ENCODE results near the gene CYTH4. TPM values are rescaled to one million over a fixed set of nuclear protein-coding genes. Genes with fewer than 3 reads are reported as not detected.

CYTH4 gene
- total RNA-seq, 2 donors from 2014 or later: not detected

GRCh38 chr22:37300551-37301017, 18.3 kb downstream of the CYTH4 start:
- TF ChIP-seq CTCF (conservative IDR thresholded peaks at IDR 0.05): no peak
- H3K4me1 ChIP-seq (ENCODE audit: control insufficient read depth, insufficient read depth, low read length): no peaks in the 10 kb centered on the region
- H3K36me3 ChIP-seq (ENCODE audit: control insufficient read depth, insufficient read depth, low read length): no peaks in the 10 kb centered on the region
- H3K4me3 ChIP-seq (ENCODE audit: low read length): no peak overlapping the region
- Mint-ChIP-seq H3K27ac (no peak overlapping the region), H3K27me3 (ENCODE audit: insufficient read depth) (no peaks in the 10 kb centered on the region), H3K4me1 (peaks cover 4% of the 10 kb centered on the region), H3K4me3 (no peak overlapping the region), H3K9me3 (no peaks in the 10 kb centered on the region), H3K36me3 (ENCODE audit: low read depth) (no peaks in the 10 kb centered on the region)
- no peak overlapping the region for H3K9ac ChIP-seq (ENCODE audit: extremely low read depth, low read length, poor library complexity, severe bottlenecking)
- no peaks in the 10 kb centered on the region for H3K27me3 ChIP-seq (ENCODE audit: control insufficient read depth, insufficient read depth, low read length, poor library complexity, severe bottlenecking)
- H3K27ac ChIP-seq (ENCODE audit: low read depth, low read length): no peak overlapping the region
- DNase-seq: no peak
- H3K9me3 ChIP-seq (ENCODE audit: control insufficient read depth, low read length): no peaks in the 10 kb centered on the region
- WGBS, 2 experiments (ENCODE audit: insufficient coverage in 1 of 2, insufficient read length in 1 of 2): 82 to 88% methylated on average over 15 to 19 of the region's 19 CpGs

- H3K4me1 Mint-ChIP-seq: peaks cover 4% of the 10 kb centered on the region
- H3K4me3 ChIP-seq (ENCODE audit: low read length): no peak overlapping the region
- 89 to 95% methylated on average over 3 to 5 of the region's 6 CpGs for WGBS, 2 experiments (ENCODE audit: insufficient coverage in 1 of 2, insufficient read length in 1 of 2)
- H3K9me3 Mint-ChIP-seq: no peaks in the 10 kb centered on the region
- H3K27ac ChIP-seq (ENCODE audit: low read depth, low read length): no peak overlapping the region
- H3K9me3 ChIP-seq (ENCODE audit: control insufficient read depth, low read length): no peaks in the 10 kb centered on the region
- H3K36me3 ChIP-seq (ENCODE audit: control insufficient read depth, insufficient read depth, low read length): no peaks in the 10 kb centered on the region
- no peaks in the 10 kb centered on the region for H3K27me3 Mint-ChIP-seq (ENCODE audit: insufficient read depth)
- no peak overlapping the region for H3K27ac Mint-ChIP-seq
- H3K27me3 ChIP-seq (ENCODE audit: control insufficient read depth, insufficient read depth, low read length, poor library complexity, severe bottlenecking): no peaks in the 10 kb centered on the region
- TF ChIP-seq CTCF (conservative IDR thresholded peaks at IDR 0.05): no peak
- no peak overlapping the region for H3K9ac ChIP-seq (ENCODE audit: extremely low read depth, low read length, poor library complexity, severe bottlenecking)
- no peak for DNase-seq
- no peak overlapping the region for H3K4me3 Mint-ChIP-seq
- no peaks in the 10 kb centered on the region for H3K36me3 Mint-ChIP-seq (ENCODE audit: low read depth)
- H3K4me1 ChIP-seq (ENCODE audit: control insufficient read depth, insufficient read depth, low read length): no peaks in the 10 kb centered on the region
Observed at GRCh38 chr22:37301144-37301830, 19.0 kb downstream of the CYTH4 start.

GRCh38 chr22:37302674-37303555, 20.6 kb downstream of the CYTH4 start:
- no peaks in the 10 kb centered on the region for H3K36me3 Mint-ChIP-seq (ENCODE audit: low read depth)
- WGBS, 2 experiments (ENCODE audit: insufficient coverage in 1 of 2, insufficient read length in 1 of 2): 68 to 83% methylated on average over 23 to 31 of the region's 31 CpGs
- H3K27me3 Mint-ChIP-seq (ENCODE audit: insufficient read depth): no peaks in the 10 kb centered on the region
- DNase-seq: no peak
- no peaks in the 10 kb centered on the region for H3K27me3 ChIP-seq (ENCODE audit: control insufficient read depth, insufficient read depth, low read length, poor library complexity, severe bottlenecking)
- H3K4me3 ChIP-seq (ENCODE audit: low read length): no peak overlapping the region
- H3K4me1 ChIP-seq (ENCODE audit: control insufficient read depth, insufficient read depth, low read length): no peaks in the 10 kb centered on the region
- no peaks in the 10 kb centered on the region for H3K36me3 ChIP-seq (ENCODE audit: control insufficient read depth, insufficient read depth, low read length)
- no peak overlapping the region for H3K27ac Mint-ChIP-seq
- no peak overlapping the region for H3K27ac ChIP-seq (ENCODE audit: low read depth, low read length)
- no peak for TF ChIP-seq CTCF (conservative IDR thresholded peaks at IDR 0.05)
- H3K9ac ChIP-seq (ENCODE audit: extremely low read depth, low read length, poor library complexity, severe bottlenecking): no peak overlapping the region
- H3K4me3 Mint-ChIP-seq: no peak overlapping the region
- no peaks in the 10 kb centered on the region for H3K9me3 ChIP-seq (ENCODE audit: control insufficient read depth, low read length)
- H3K4me1 Mint-ChIP-seq: peaks cover 4% of the 10 kb centered on the region
- no peaks in the 10 kb centered on the region for H3K9me3 Mint-ChIP-seq
